Stomach (tissue), 4 donors: ENCODE results near the gene ECHDC3.

Experiments used
- EP300 ChIP-seq: sonication (generic); formaldehyde crosslinking; IDR thresholded peaks from one replicate; pipeline ENCODE4 v1.6.1; 2017; ENCODE audit warnings: antibody characterized with exemption
- POLR2AphosphoS5 ChIP-seq, 3 donors: sonication (generic); formaldehyde crosslinking; IDR thresholded peaks; one replicate each; pipeline ENCODE4 v1.6.1; 2016; ENCODE audit warnings: antibody characterized with exemption in 3 of 3
- TF ChIP-seq, protein P1 (sequence below), 7 experiments: fragments of 450-650 bp in 4 of 7; fragments of 200-600 bp in 3 of 7; sonication (generic) in 3 of 7; IDR thresholded peaks; one replicate each; pipeline ENCODE4 v1.5.1; 2016 to 2019; ENCODE audit warnings: antibody characterized with exemption in 7 of 7, control low read depth in 2 of 7, mild to moderate bottlenecking in 1 of 7

DNA sequence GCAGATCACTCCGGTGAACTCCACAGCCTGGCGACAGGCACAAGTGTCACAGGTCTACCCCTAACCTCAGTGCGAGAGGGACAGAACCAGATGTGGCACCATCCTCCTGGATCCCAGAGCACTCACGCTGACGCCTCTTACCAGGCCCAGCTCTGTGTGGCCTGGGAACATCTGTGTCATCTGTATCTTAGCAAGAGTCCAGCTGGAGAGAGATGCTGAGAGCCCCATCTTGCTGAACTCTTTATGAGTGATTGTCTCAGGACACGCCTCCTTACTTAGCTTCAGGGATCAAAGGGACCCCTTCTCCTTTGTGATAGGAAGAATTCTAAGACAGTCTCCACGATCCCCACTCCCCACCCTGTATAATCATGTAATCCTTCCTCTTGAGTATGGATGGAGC is 71.0 kb downstream of the ECHDC3 start:
- TF ChIP-seq, protein P1, sequence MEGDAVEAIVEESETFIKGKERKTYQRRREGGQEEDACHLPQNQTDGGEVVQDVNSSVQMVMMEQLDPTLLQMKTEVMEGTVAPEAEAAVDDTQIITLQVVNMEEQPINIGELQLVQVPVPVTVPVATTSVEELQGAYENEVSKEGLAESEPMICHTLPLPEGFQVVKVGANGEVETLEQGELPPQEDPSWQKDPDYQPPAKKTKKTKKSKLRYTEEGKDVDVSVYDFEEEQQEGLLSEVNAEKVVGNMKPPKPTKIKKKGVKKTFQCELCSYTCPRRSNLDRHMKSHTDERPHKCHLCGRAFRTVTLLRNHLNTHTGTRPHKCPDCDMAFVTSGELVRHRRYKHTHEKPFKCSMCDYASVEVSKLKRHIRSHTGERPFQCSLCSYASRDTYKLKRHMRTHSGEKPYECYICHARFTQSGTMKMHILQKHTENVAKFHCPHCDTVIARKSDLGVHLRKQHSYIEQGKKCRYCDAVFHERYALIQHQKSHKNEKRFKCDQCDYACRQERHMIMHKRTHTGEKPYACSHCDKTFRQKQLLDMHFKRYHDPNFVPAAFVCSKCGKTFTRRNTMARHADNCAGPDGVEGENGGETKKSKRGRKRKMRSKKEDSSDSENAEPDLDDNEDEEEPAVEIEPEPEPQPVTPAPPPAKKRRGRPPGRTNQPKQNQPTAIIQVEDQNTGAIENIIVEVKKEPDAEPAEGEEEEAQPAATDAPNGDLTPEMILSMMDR (IDR thresholded peaks at IDR 0.05): no peak
- TF ChIP-seq EP300 (no peak), POLR2AphosphoS5 (IDR thresholded peaks at IDR 0.05) (no peak)
